Thymus (tissue), 11 donors: ENCODE measurements around the gene MYOM3. TPM values are rescaled to one million over a fixed set of nuclear protein-coding genes. Genes with fewer than 3 reads are reported as not detected.

ENCODE experiments used
- DNase-seq, 9 donors: peaks; one replicate each; pipeline ENCODE4 v3.0.0-alpha.2; 2013; ENCODE audit warnings: low spot score in 9 of 9, low read depth in 6 of 9, missing footprints in 1 of 9
- H3K27ac ChIP-seq, 2 donors: one replicate each; pipeline ENCODE4 v1.5.1; 2013; ENCODE audit warnings: control low read depth in 1 of 2, low read depth in 1 of 2, low read length in 1 of 2, mild to moderate bottlenecking in 1 of 2, moderate library complexity in 1 of 2
- H3K27me3 ChIP-seq, 2 donors: one replicate each; pipeline ENCODE4 v1.5.1; 2013; ENCODE audit warnings: low read length in 1 of 2; ENCODE audit not compliant: control insufficient read depth in 2 of 2, insufficient read depth in 1 of 2
- H3K36me3 ChIP-seq, 2 donors: one replicate each; pipeline ENCODE4 v1.5.1; 2013; ENCODE audit warnings: low read length in 1 of 2, mild to moderate bottlenecking in 1 of 2, moderate library complexity in 1 of 2; ENCODE audit not compliant: control insufficient read depth in 2 of 2, insufficient read depth in 2 of 2
- H3K4me1 ChIP-seq, 2 donors: one replicate each; pipeline ENCODE4 v1.5.1; 2013; ENCODE audit warnings: low read length in 2 of 2; ENCODE audit not compliant: control insufficient read depth in 2 of 2, insufficient read depth in 2 of 2
- H3K4me3 ChIP-seq, 2 donors: one replicate each; pipeline ENCODE4 v1.5.1; 2013; ENCODE audit warnings: low read length in 2 of 2, control low read depth in 1 of 2, mild to moderate bottlenecking in 1 of 2
- H3K9me3 ChIP-seq, 2 donors: one replicate each; pipeline ENCODE4 v1.5.1; 2013; ENCODE audit warnings: low read length in 1 of 2, mild to moderate bottlenecking in 1 of 2; ENCODE audit not compliant: control insufficient read depth in 2 of 2, insufficient read depth in 1 of 2
- WGBS: extraction: QIAGEN DNeasy Blood & Tissue Kit; methylation state at CpG from one replicate; pipeline ENCODE4 v1.1.7; 2013; 5-methylcytosine and 5-hydroxymethylcytosine counted together
- polyA plus RNA-seq: library from polyadenylated mRNA; stranded (reverse); fragments of 200-250 nt; gene quantifications from one replicate; pipeline ENCODE4 v1.2.3, GENCODE V29; 2013
- total RNA-seq: library from RNA; stranded (reverse); fragments of 120-200 nt; gene quantifications from one replicate; pipeline ENCODE4 v1.2.4, GENCODE V29; 2013
- donor health status: healthy.

The MYOM3 gene
- total and polyA plus RNA-seq, 2 donors, result 0.71 to 1.5 TPM

GRCh38 chr1:24139841-24140425, 28.0 kb upstream of the MYOM3 start:
- H3K36me3 ChIP-seq, result no peaks in the 10 kb centered on the region
- DNase-seq, result no peak
- 95% methylated on average over 11 of the region's 11 CpGs for WGBS
- H3K27me3 ChIP-seq, result peaks cover 0 to 6% of the 10 kb centered on the region in 2 donors
- no peaks in the 10 kb centered on the region for H3K4me1 ChIP-seq
- H3K9me3 ChIP-seq, result no peaks in the 10 kb centered on the region
- no peak overlapping the region for H3K27ac ChIP-seq
- no peak overlapping the region for H3K4me3 ChIP-seq

GRCh38 chr1:24139222-24139489, 27.2 kb upstream of the MYOM3 start:
- Histone ChIP-seq H3K27ac (no peak overlapping the region), H3K36me3 (no peaks in the 10 kb centered on the region), H3K4me1 (no peaks in the 10 kb centered on the region), H3K27me3 (peaks cover 0 to 4% of the 10 kb centered on the region in 2 donors), H3K9me3 (no peaks in the 10 kb centered on the region), H3K4me3 (no peak overlapping the region)
- 76% methylated on average over 2 of the region's 2 CpGs for WGBS
- no peak for DNase-seq

GRCh38 chr1:24138476-24139221, 26.7 kb upstream of the MYOM3 start:
- no peaks in the 10 kb centered on the region for H3K36me3 ChIP-seq
- no peak for DNase-seq
- WGBS, result 72% methylated on average over 13 of the region's 13 CpGs

DNA sequence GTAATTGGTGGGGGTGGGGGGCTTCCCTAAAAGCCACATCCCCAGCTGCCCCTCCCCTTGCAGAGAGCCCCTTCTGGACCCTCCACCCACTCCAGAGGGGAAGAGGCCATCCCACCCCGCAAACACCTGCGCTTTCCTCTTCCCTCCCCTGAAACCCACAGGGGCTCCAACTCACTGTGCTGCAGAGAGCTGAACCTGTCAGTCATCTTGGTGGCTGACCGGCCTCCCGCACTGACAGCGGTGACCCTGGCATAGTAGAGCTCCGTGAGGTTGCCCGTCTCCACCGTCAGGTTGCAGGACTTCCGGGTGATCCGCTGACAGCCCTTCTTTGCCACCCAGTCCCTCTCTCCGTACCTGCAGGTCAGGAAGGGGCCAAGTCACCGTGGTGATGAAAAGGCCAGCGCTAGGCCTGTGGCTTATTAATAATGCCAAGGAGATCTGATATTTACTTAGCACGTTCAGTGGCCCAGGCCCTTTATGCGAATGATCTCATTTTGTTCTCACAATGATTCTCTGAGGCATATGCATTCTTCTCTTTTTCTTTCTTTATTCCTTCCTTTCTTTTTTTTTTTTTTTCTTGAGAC, 25.1 kb upstream of the MYOM3 start:
- Histone ChIP-seq H3K27ac (no peak overlapping the region), H3K36me3 (no peaks in the 10 kb centered on the region), H3K4me1 (no peaks in the 10 kb centered on the region), H3K4me3 (no peak overlapping the region), H3K9me3 (no peaks in the 10 kb centered on the region), H3K27me3 (no peaks in the 10 kb centered on the region)
- WGBS, result 91% methylated on average over 15 of the region's 15 CpGs
- DNase-seq, result no peak

More at GRCh38 chr1:24138476-24139221, 26.7 kb upstream of the MYOM3 start:
- no peaks in the 10 kb centered on the region for H3K9me3 ChIP-seq
- peaks cover 0 to 2% of the 10 kb centered on the region in 2 donors for H3K27me3 ChIP-seq
- H3K27ac ChIP-seq, result no peak overlapping the region
- no peak overlapping the region for H3K4me3 ChIP-seq
- no peaks in the 10 kb centered on the region for H3K4me1 ChIP-seq

- no peak overlapping the region for H3K4me3 ChIP-seq
- 94% methylated on average over 3 of the region's 3 CpGs for WGBS
- no peak for DNase-seq
- no peak overlapping the region for H3K27ac ChIP-seq
- no peaks in the 10 kb centered on the region for H3K27me3 ChIP-seq
- peaks cover 0 to 4% of the 10 kb centered on the region in 2 donors for H3K9me3 ChIP-seq
- H3K4me1 ChIP-seq, result no peaks in the 10 kb centered on the region
- no peaks in the 10 kb centered on the region for H3K36me3 ChIP-seq
These were observed 22.4 kb upstream of the MYOM3 start for GRCh38 chr1:24134376-24134775.

DNA sequence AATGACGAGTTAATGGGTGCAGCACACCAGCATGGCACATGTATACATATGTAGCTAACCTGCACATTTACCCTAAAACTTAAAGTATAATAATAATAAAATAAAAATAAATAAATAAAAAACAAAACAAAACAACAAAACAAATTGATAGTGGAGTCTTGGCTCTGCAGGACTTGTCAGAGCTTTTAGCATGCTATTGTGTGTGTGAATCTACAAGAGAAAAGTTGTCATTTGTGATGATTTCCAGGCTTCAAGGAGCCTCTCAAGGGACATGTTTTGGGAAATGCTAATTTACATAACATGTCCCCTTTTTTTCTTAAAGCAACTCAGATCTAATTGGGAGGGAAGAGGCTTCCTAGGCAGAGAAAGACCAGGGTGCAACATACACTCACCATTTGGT, 21.9 kb upstream of the MYOM3 start:
- Histone ChIP-seq H3K27ac (no peak overlapping the region), H3K27me3 (no peaks in the 10 kb centered on the region), H3K36me3 (no peaks in the 10 kb centered on the region), H3K4me3 (no peak overlapping the region), H3K9me3 (peaks cover 0 to 4% of the 10 kb centered on the region in 2 donors), H3K4me1 (no peaks in the 10 kb centered on the region)
- DNase-seq, result no peak
- 93% methylated on average over 1 of the region's 1 CpG for WGBS

- DNase-seq, result no peak
These were observed 18.4 kb upstream of the MYOM3 start for GRCh38 chr1:24130385-24130784.

GRCh38 chr1:24127801-24128363, 15.9 kb upstream of the MYOM3 start:
- H3K27me3 ChIP-seq, result peaks cover 0 to 3% of the 10 kb centered on the region in 2 donors
- H3K9me3 ChIP-seq, result peaks cover 0 to 4% of the 10 kb centered on the region in 2 donors
- H3K27ac ChIP-seq, result no peak overlapping the region
- H3K4me1 ChIP-seq, result no peaks in the 10 kb centered on the region
- H3K36me3 ChIP-seq, result no peaks in the 10 kb centered on the region
- DNase-seq, result no peak
- 94% methylated on average over 7 of the region's 7 CpGs for WGBS
- no peak overlapping the region for H3K4me3 ChIP-seq

More at GRCh38 chr1:24130385-24130784, 18.4 kb upstream of the MYOM3 start:
- WGBS, result 92% methylated on average over 3 of the region's 3 CpGs
- Histone ChIP-seq H3K36me3 (no peaks in the 10 kb centered on the region), H3K4me1 (no peaks in the 10 kb centered on the region), H3K4me3 (no peak overlapping the region), H3K9me3 (peaks cover 0 to 4% of the 10 kb centered on the region in 2 donors), H3K27ac (no peak overlapping the region), H3K27me3 (peaks cover 0 to 3% of the 10 kb centered on the region in 2 donors)

- no peaks in the 10 kb centered on the region for H3K4me1 ChIP-seq
- DNase-seq, result no peak
- peaks cover 0 to 4% of the 10 kb centered on the region in 2 donors for H3K9me3 ChIP-seq
- H3K4me3 ChIP-seq, result no peak overlapping the region
- no peaks in the 10 kb centered on the region for H3K36me3 ChIP-seq
- WGBS, result 94% methylated on average over 3 of the region's 3 CpGs
- H3K27ac ChIP-seq, result no peak overlapping the region
- peaks cover 0 to 3% of the 10 kb centered on the region in 2 donors for H3K27me3 ChIP-seq
These were observed 15.3 kb upstream of the MYOM3 start for GRCh38 chr1:24127134-24127800.
